Breast epithelium (tissue), 4 donors: ENCODE data around the gene FARP1. TPM values are rescaled to one million over a fixed set of nuclear protein-coding genes. Genes with fewer than 3 reads are reported as not detected.

Experiments used
- DNase-seq, 2 donors: peaks; one replicate each; pipeline ENCODE4 v3.0.0-alpha.2; 2019; ENCODE audit warnings: low spot score in 2 of 2
- H3K27ac ChIP-seq, 2 donors: fragments of 200-600 bp; sonication (generic) in 1 of 2; one replicate each; pipeline ENCODE4 v1.5.1; 2016 to 2019; ENCODE audit warnings: mild to moderate bottlenecking in 1 of 2
- H3K27me3 ChIP-seq, 2 donors: fragments of 200-600 bp; sonication (generic) in 1 of 2; one replicate each; pipeline versions ENCODE4 v1.5.1 to v1.6.0; 2017 to 2019; ENCODE audit warnings: control low read depth in 1 of 2, mild to moderate bottlenecking in 1 of 2
- H3K36me3 ChIP-seq: fragments of 200-600 bp; one replicate; pipeline ENCODE4 v1.5.1; 2019
- H3K4me1 ChIP-seq, 2 donors: fragments of 200-600 bp; sonication (generic); one replicate each; pipeline ENCODE4 v1.5.1; 2016 to 2019; ENCODE audit warnings: control low read depth in 1 of 2
- H3K4me3 ChIP-seq, 3 donors: fragments of 200-600 bp; sonication (generic); 1 replicate in 2 of 3; 2 replicates in 1 of 3; pipeline ENCODE4 v1.5.1; 2016 to 2019; ENCODE audit warnings: mild to moderate bottlenecking in 3 of 3, moderate library complexity in 2 of 3
- H3K9me3 ChIP-seq, 2 donors: fragments of 200-600 bp; sonication (generic) in 1 of 2; one replicate each; pipeline ENCODE4 v1.5.1; 2016 to 2019; ENCODE audit warnings: control low read depth in 1 of 2
- POLR2A ChIP-seq: fragments of 450-650 bp; IDR thresholded peaks from one replicate; pipeline ENCODE4 v1.6.1; 2016; ENCODE audit warnings: antibody characterized with exemption, mild to moderate bottlenecking, moderate library complexity
- POLR2AphosphoS5 ChIP-seq, 3 donors: sonication (generic); formaldehyde crosslinking; IDR thresholded peaks; one replicate each; pipeline ENCODE4 v1.6.1; 2017; ENCODE audit warnings: antibody characterized with exemption in 3 of 3
- intact Hi-C: fragments of 100-400 bp; cut with DNase I; formaldehyde crosslinking; loops from one replicate; pipeline ENCODE4 v1.15.1; 2023; ENCODE audit warnings: low total_unique reads
- total RNA-seq, 3 donors: library from RNA; depleted of rRNA; stranded (reverse); fragments of >200 nt; gene quantifications; one replicate each; pipeline ENCODE4 v1.1.0, GENCODE V29; 2016
- TF ChIP-seq, protein P1 (sequence below), 3 donors: fragments of 450-650 bp; IDR thresholded peaks; one replicate each; pipeline ENCODE4 v1.5.1; 2016 to 2017; ENCODE audit warnings: antibody characterized with exemption in 3 of 3, mild to moderate bottlenecking in 3 of 3, moderate library complexity in 3 of 3

The FARP1 gene
- total RNA-seq, 3 donors from 2014 or later, result 29.8 to 97.3 (median 80.1) TPM

DNA sequence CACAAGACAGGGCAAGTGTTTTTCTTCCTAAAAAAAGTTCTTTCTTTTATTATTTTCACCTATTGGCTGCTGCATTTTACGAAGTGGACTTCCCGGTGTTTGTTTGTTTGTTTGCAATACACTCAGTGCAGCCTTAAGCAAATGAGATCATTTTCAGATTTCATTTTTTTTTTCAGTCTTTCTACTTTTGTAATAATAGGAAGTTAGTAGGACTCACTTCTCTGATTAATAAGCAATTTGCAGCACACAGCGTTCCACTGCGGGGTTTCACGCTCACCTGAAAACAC is 305.7 kb downstream of the FARP1 start:
- no peak for DNase-seq
- TF ChIP-seq, protein P1, sequence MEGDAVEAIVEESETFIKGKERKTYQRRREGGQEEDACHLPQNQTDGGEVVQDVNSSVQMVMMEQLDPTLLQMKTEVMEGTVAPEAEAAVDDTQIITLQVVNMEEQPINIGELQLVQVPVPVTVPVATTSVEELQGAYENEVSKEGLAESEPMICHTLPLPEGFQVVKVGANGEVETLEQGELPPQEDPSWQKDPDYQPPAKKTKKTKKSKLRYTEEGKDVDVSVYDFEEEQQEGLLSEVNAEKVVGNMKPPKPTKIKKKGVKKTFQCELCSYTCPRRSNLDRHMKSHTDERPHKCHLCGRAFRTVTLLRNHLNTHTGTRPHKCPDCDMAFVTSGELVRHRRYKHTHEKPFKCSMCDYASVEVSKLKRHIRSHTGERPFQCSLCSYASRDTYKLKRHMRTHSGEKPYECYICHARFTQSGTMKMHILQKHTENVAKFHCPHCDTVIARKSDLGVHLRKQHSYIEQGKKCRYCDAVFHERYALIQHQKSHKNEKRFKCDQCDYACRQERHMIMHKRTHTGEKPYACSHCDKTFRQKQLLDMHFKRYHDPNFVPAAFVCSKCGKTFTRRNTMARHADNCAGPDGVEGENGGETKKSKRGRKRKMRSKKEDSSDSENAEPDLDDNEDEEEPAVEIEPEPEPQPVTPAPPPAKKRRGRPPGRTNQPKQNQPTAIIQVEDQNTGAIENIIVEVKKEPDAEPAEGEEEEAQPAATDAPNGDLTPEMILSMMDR (IDR thresholded peaks at IDR 0.05), result no peak
- TF ChIP-seq POLR2AphosphoS5 (IDR thresholded peaks at IDR 0.05) (no peak), POLR2A (no peak)
- intact Hi-C loops, result loop anchor here (5.0 to 10.0 kb wide), 3 partner anchors 126 to 736 kb away; partner anchors contain the start of gene STK24
- Histone ChIP-seq H3K27me3 (no peaks in the 10 kb centered on the region), H3K4me1 (no peaks in the 10 kb centered on the region), H3K9me3 (no peaks in the 10 kb centered on the region), H3K27ac (no peak overlapping the region), H3K4me3 (no peak overlapping the region), H3K36me3 (no peaks in the 10 kb centered on the region)

GRCh38 chr13:98449273-98449672 is 306.4 kb downstream of the FARP1 start:
- Histone ChIP-seq H3K36me3 (no peaks in the 10 kb centered on the region), H3K27ac (no peak overlapping the region), H3K27me3 (no peaks in the 10 kb centered on the region), H3K4me1 (no peaks in the 10 kb centered on the region), H3K4me3 (no peak overlapping the region), H3K9me3 (no peaks in the 10 kb centered on the region)
- intact Hi-C loops, result loop anchor here (5.0 to 10.0 kb wide), 3 partner anchors 126 to 736 kb away; partner anchors contain the start of gene STK24
- DNase-seq, result no peak
- TF ChIP-seq, protein P1 (IDR thresholded peaks at IDR 0.05), result no peak
- TF ChIP-seq POLR2AphosphoS5 (IDR thresholded peaks at IDR 0.05) (no peak), POLR2A (no peak)

DNA sequence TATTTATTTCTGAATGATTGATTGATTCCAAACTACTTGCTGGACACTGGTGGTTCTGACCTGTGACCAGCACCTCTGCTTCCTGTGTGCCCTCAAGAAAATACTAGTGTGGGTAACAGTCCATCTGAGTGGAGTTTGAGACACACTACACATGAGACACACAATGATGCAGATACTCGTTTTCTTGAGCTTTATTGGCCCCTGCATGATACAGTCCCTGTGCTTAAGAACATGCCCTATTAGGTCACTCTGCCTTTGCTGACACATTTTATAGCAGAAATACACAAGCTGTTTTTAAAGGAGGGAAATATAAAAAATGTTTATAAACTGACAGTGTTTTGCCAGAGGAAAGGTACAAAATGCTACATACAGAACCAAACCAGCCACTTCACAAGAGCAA is 307.1 kb downstream of the FARP1 start:
- peak overlapping the region; percentile 26 to 40 for H3K27ac ChIP-seq
- H3K36me3 ChIP-seq, result no peaks in the 10 kb centered on the region
- H3K27me3 ChIP-seq, result no peaks in the 10 kb centered on the region
- DNase-seq, result no peak
- intact Hi-C loops, result no loop called here
- no peak for TF ChIP-seq POLR2A
- TF ChIP-seq, protein P1 (IDR thresholded peaks at IDR 0.05), result no peak
- TF ChIP-seq POLR2AphosphoS5 (IDR thresholded peaks at IDR 0.05), result no peak
- no peaks in the 10 kb centered on the region for H3K9me3 ChIP-seq
- no peaks in the 10 kb centered on the region for H3K4me1 ChIP-seq
- no peak overlapping the region for H3K4me3 ChIP-seq

- Histone ChIP-seq H3K9me3 (no peaks in the 10 kb centered on the region), H3K27ac (peak overlapping the region; percentile 26 to 61), H3K4me3 (no peak overlapping the region), H3K36me3 (no peaks in the 10 kb centered on the region), H3K4me1 (no peaks in the 10 kb centered on the region), H3K27me3 (no peaks in the 10 kb centered on the region)
- TF ChIP-seq, protein P1 (IDR thresholded peaks at IDR 0.05), result no peak
- no peak for TF ChIP-seq POLR2AphosphoS5 (IDR thresholded peaks at IDR 0.05)
- intact Hi-C loops, result no loop called here
- DNase-seq, result no peak
These were observed 307.7 kb downstream of the FARP1 start for GRCh38 chr13:98450539-98451111.

DNA sequence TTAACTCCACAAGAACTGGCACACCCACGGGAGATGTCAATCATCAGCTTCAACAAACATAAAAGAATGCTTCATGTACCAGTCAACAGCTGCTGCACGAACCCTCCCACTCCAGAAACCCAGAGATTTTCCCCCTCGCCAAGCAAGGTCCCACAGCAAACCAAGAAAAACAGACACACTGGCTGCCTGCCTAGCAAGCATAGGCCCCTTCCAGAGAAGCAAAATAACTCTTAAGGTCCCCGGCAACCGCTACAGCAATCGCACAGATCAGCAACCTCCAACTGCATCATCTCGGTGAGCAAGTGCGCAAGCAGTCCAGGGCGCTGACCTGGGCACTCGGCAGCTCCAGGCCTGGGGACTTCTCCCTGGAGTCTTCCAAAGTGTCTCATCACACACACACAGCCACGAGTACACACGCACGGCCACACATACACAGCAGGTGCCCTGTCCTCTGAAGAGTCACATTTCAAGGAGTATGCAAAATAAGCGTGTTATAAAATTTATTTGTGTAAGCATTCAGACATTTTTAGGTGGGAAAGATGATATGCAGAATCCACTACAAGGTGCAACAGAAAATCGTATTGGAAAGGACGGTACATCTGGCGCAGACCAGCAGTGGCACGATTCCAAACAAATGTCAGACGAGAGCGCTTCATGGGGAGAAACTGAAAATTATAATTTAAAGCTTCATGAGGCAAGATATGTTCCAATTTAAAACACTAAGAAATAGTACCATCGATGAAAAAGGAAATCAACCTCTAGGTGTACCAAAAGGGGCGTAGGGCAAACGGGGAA is 309.0 kb downstream of the FARP1 start:
- Histone ChIP-seq H3K27me3 (no peaks in the 10 kb centered on the region), H3K4me3 (no peak overlapping the region), H3K4me1 (no peaks in the 10 kb centered on the region), H3K36me3 (peaks cover 5% of the 10 kb centered on the region), H3K9me3 (no peaks in the 10 kb centered on the region), H3K27ac (peak overlapping the region in 1 of 2 donors; percentile 19)
- DNase-seq, result no peak
- intact Hi-C loops, result no loop called here
- TF ChIP-seq, protein P1 (IDR thresholded peaks at IDR 0.05), result no peak
- TF ChIP-seq POLR2A (no peak), POLR2AphosphoS5 (IDR thresholded peaks at IDR 0.05) (no peak)
